Measurements from ENCODE around the gene HDGFL2.

GRCh38 chr19:4477034-4477801 lies 5.1 kb downstream of the HDGFL2 start:
- TF ChIP-seq CTCF (IDR thresholded peaks at IDR 0.05) (no peak), POLR2A (IDR thresholded peaks at IDR 0.05) (no peak)
